ENCODE data around the gene RNASE2. TPM values are rescaled to one million over a fixed set of nuclear protein-coding genes. Genes with fewer than 3 reads are reported as not detected.
"Not testable (repeated sequence)": the region's sequence is repeated elsewhere in the genome, so short reads cannot be mapped to it uniquely, and the experiment has no call there.

The RNASE2 gene
- not detected in 3 replicates for total RNA-seq (2021)
- Bru-seq, nascent RNA = not detected
- long read RNA-seq, experiment 1 = 0 reads
- long read RNA-seq, experiment 2 = 0 reads
- long read RNA-seq, experiment 3 = 0 reads

GRCh38 chr14:20954736-20955537, at the start of gene RNASE2:
RNASE2 (plus strand) TSS chr14:20955487; CDS start chr14:20955772, 285 bp downstream.
- POLR2A ChIA-PET; H3K27ac Mint-ChIP-seq; H3K9me3 Mint-ChIP-seq; ATAC-seq; H3K27me3 Mint-ChIP-seq (ENCODE audit: low read depth); H3K36me3 Mint-ChIP-seq; DNase-seq (ENCODE audit: low spot score); H3K4me1 Mint-ChIP-seq; H3K4me3 Mint-ChIP-seq: not testable (repeated sequence)
- CTCF ChIA-PET = interaction anchor here (0.6 to 1.3 kb wide), 2 partner anchors 16 to 865 kb away, joined by 3 to 6 read pairs; no protein-coding TSS in a partner anchor

- no peak for TF ChIP-seq CREB1 (CRISPR knock-in tag; IDR thresholded peaks at IDR 0.05)
- TF ChIP-seq IRF2 (CRISPR knock-in tag; IDR thresholded peaks at IDR 0.05; ENCODE audit: borderline replicate concordance, low read depth) = no peak
- TF ChIP-seq SMAD3 (CRISPR knock-in tag; IDR thresholded peaks at IDR 0.05; ENCODE audit: borderline replicate concordance) = no peak
- TF ChIP-seq FOXJ3 (CRISPR knock-in tag; IDR thresholded peaks at IDR 0.05; ENCODE audit: borderline replicate concordance) = no peak
- no peak overlapping the region for H3K27ac Mint-ChIP-seq
- H3K36me3 Mint-ChIP-seq = peaks cover 2% of the 10 kb centered on the region; the same call in 1 of the 2 replicates
- peaks cover 12% of the 10 kb centered on the region for H3K9me3 Mint-ChIP-seq
- H3K4me3 Mint-ChIP-seq = no peak overlapping the region
- ChIA-PET POLR2A (no interaction called here), CTCF (interaction anchor here (0.9 to 2.9 kb wide), 2 partner anchors 32 to 65 kb away, joined by 4 to 36 read pairs; no protein-coding TSS in a partner anchor)
- no peak for DNase-seq (ENCODE audit: low spot score)
- peaks cover 9% of the 10 kb centered on the region for H3K4me1 Mint-ChIP-seq
- no peak for ATAC-seq
- peaks cover 3% of the 10 kb centered on the region; the same call in 1 of the 2 replicates for H3K27me3 Mint-ChIP-seq (ENCODE audit: low read depth)
Observed at GRCh38 chr14:20905676-20906075, 49.6 kb upstream of the RNASE2 start.

- POLR2A ChIA-PET = interaction anchor here (0.6 kb wide), 1 partner anchor 162 kb away, joined by 5 read pairs; no protein-coding TSS in a partner anchor
- ATAC-seq (no peak), DNase-seq (ENCODE audit: low spot score) (no peak)
- Mint-ChIP-seq H3K4me1 (peaks cover 9% of the 10 kb centered on the region), H3K27ac (no peak overlapping the region), H3K27me3 (ENCODE audit: low read depth) (peaks cover 9% of the 10 kb centered on the region), H3K9me3 (peaks cover 23% of the 10 kb centered on the region), H3K4me3 (no peak overlapping the region), H3K36me3 (peaks cover 9% of the 10 kb centered on the region; the same call in 1 of the 2 replicates)
- CTCF ChIA-PET = interaction anchor here (0.7 to 1.7 kb wide), 3 partner anchors 33 to 215 kb away, joined by 3 to 5 read pairs (median 5); no protein-coding TSS in a partner anchor
- TF ChIP-seq ATF6 (CRISPR knock-in tag; IDR thresholded peaks at IDR 0.05) (no peak), CREM (CRISPR knock-in tag; IDR thresholded peaks at IDR 0.05) (no peak), SOX15 (CRISPR knock-in tag; IDR thresholded peaks at IDR 0.05) (no peak), ZMAT4 (CRISPR knock-in tag; IDR thresholded peaks at IDR 0.05) (no peak), PRRX2 (CRISPR knock-in tag; IDR thresholded peaks at IDR 0.05) (no peak), TCF7 (CRISPR knock-in tag; IDR thresholded peaks at IDR 0.05; ENCODE audit: low read depth) (no peak), ZNF219 (CRISPR knock-in tag; IDR thresholded peaks at IDR 0.05; ENCODE audit: borderline replicate concordance) (no peak), ZNF121 (CRISPR knock-in tag; IDR thresholded peaks at IDR 0.05) (no peak), JUN (CRISPR knock-in tag; IDR thresholded peaks at IDR 0.05) (no peak), MLX (CRISPR knock-in tag; IDR thresholded peaks at IDR 0.05) (no peak)
Observed at GRCh38 chr14:20907214-20907613, 48.1 kb upstream of the RNASE2 start.

GRCh38 chr14:20910822-20911221, 44.5 kb upstream of the RNASE2 start:
- H3K36me3 Mint-ChIP-seq; DNase-seq (ENCODE audit: low spot score); CTCF ChIA-PET; H3K27ac Mint-ChIP-seq; H3K4me3 Mint-ChIP-seq; ATAC-seq; H3K4me1 Mint-ChIP-seq; POLR2A ChIA-PET: not testable (repeated sequence)
- Mint-ChIP-seq H3K9me3 (peaks cover 30% of the 10 kb centered on the region), H3K27me3 (ENCODE audit: low read depth) (peaks cover 22% of the 10 kb centered on the region)

GRCh38 chr14:20919038-20919756, 36.1 kb upstream of the RNASE2 start:
- CTCF ChIA-PET; H3K27ac Mint-ChIP-seq; H3K4me3 Mint-ChIP-seq; POLR2A ChIA-PET; ATAC-seq; H3K4me1 Mint-ChIP-seq; DNase-seq (ENCODE audit: low spot score); H3K9me3 Mint-ChIP-seq; H3K36me3 Mint-ChIP-seq: not testable (repeated sequence)
- H3K27me3 Mint-ChIP-seq (ENCODE audit: low read depth) = peaks cover 39% of the 10 kb centered on the region

- Mint-ChIP-seq H3K9me3 (peaks cover 17% of the 10 kb centered on the region), H3K27me3 (ENCODE audit: low read depth) (peaks cover 23% of the 10 kb centered on the region)
- H3K4me1 Mint-ChIP-seq; DNase-seq (ENCODE audit: low spot score); ATAC-seq; H3K4me3 Mint-ChIP-seq; CTCF ChIA-PET; H3K36me3 Mint-ChIP-seq; H3K27ac Mint-ChIP-seq; POLR2A ChIA-PET: not testable (repeated sequence)
Observed at GRCh38 chr14:20923766-20924297, 31.5 kb upstream of the RNASE2 start.

All from WTC11 (cell line).